ENCODE measurements around the gene PXDC1. TPM values are rescaled to one million over a fixed set of nuclear protein-coding genes. Genes with fewer than 3 reads are reported as not detected.

The PXDC1 gene
- total RNA-seq, 1 experiment from 2014 or later: 6.3 TPM

- TF ChIP-seq RAD21 (IDR thresholded peaks at IDR 0.05; ENCODE audit: low read depth) (no peak), SRF (IDR thresholded peaks at IDR 0.05; ENCODE audit: low read depth) (no peak), ATF3 (IDR thresholded peaks at IDR 0.05) (no peak), EGR1 (IDR thresholded peaks at IDR 0.05; ENCODE audit: low read depth) (no peak), ZFX (IDR thresholded peaks at IDR 0.05) (no peak)
Measured at GRCh38 chr6:3723966-3724365, 27.5 kb downstream of the PXDC1 start (continued).

GRCh38 chr6:3723251-3723650 lies 28.3 kb downstream of the PXDC1 start:
- H3K79me2 ChIP-seq (ENCODE audit: insufficient read depth, low read length): no peaks in the 10 kb centered on the region
- H3K36me3 ChIP-seq (ENCODE audit: control insufficient read depth in 1 of 2, insufficient read depth in 2 of 2, low read length in 2 of 2): no peaks in the 10 kb centered on the region
- H3K27ac ChIP-seq (ENCODE audit: low read depth, low read length): no peak overlapping the region
- peaks cover 3 to 6% of the 10 kb centered on the region in 2 experiments; a peak in 3 of 4 replicates for H3K4me1 ChIP-seq (ENCODE audit: control insufficient read depth in 1 of 2, insufficient read depth in 2 of 2, low read length in 2 of 2)
- H3K4me3 ChIP-seq (replicated peaks in 1 of 2; ENCODE audit: low read depth in 1 of 2, low read length in 2 of 2): no peak overlapping the region
- no peak overlapping the region for H3K9ac ChIP-seq (ENCODE audit: low read length)
- H3K9me2 ChIP-seq (ENCODE audit: insufficient read depth): no peaks in the 10 kb centered on the region
- TF ChIP-seq CBX3 (IDR thresholded peaks at IDR 0.05; ENCODE audit: low read depth) (no peak), ELF1 (IDR thresholded peaks at IDR 0.05; ENCODE audit: borderline replicate concordance, low read depth) (no peak), EGR1 (IDR thresholded peaks at IDR 0.05; ENCODE audit: low read depth) (no peak), EZH2 (IDR thresholded peaks at IDR 0.05) (no peak), ZBTB33 (IDR thresholded peaks at IDR 0.05; ENCODE audit: extremely low read depth, insufficient replicate concordance, low read length) (no peak), ZNF274 (IDR thresholded peaks at IDR 0.05; ENCODE audit: low read depth, low read length) (no peak), REST (IDR thresholded peaks at IDR 0.05; ENCODE audit: low read depth) (no peak), RAD21 (IDR thresholded peaks at IDR 0.05; ENCODE audit: low read depth) (no peak), ZFX (IDR thresholded peaks at IDR 0.05) (no peak), CTCF (IDR thresholded peaks at IDR 0.05 in 2 of 3, conservative IDR thresholded peaks at IDR 0.05 in 1 of 3; ENCODE audit: borderline replicate concordance in 1 of 3, insufficient read depth in 1 of 3, low read depth in 2 of 3, low read length in 2 of 3) (no peak), JUND (IDR thresholded peaks at IDR 0.05) (no peak), SIN3A (IDR thresholded peaks at IDR 0.05; ENCODE audit: low read depth) (no peak), EZH2phosphoT487 (IDR thresholded peaks at IDR 0.05; ENCODE audit: borderline replicate concordance) (no peak), TCF7L2 (IDR thresholded peaks at IDR 0.05; ENCODE audit: borderline replicate concordance, extremely low read depth, insufficient read depth, insufficient read length) (no peak), YY1 (IDR thresholded peaks at IDR 0.05; ENCODE audit: extremely low read depth, insufficient replicate concordance, low read depth, low read length) (no peak), POLR2AphosphoS5 (IDR thresholded peaks at IDR 0.05; ENCODE audit: low read depth, low read length) (no peak), FOSL1 (IDR thresholded peaks at IDR 0.05; ENCODE audit: low read depth) (no peak), POLR2A (IDR thresholded peaks at IDR 0.05; ENCODE audit: borderline replicate concordance, extremely low read depth, insufficient read depth, insufficient read length) (no peak)
- no peaks in the 10 kb centered on the region for H3K27me3 ChIP-seq (ENCODE audit: insufficient read depth, low read length)
- DNase-seq (ENCODE audit: low read depth, low spot score): no peak
- POLR2A ChIA-PET: no interaction called here
- no peaks in the 10 kb centered on the region for H4K20me1 ChIP-seq (ENCODE audit: insufficient read depth)
- intact Hi-C loops (cut with micrococcal nuclease): no loop called here
- no TSS peak for BruUV-seq (replicated peaks)
- no peak overlapping the region for H2AFZ ChIP-seq (ENCODE audit: low read depth, low read length, poor library complexity, severe bottlenecking)
- ATAC-seq: no peak
- CTCF ChIA-PET: no interaction called here
- no peaks in the 10 kb centered on the region for H3K9me3 ChIP-seq (ENCODE audit: control insufficient read depth in 1 of 2, insufficient read depth in 1 of 2, low read depth in 1 of 2, low read length in 2 of 2)
- RAD21 ChIA-PET (ENCODE audit: low non-redundant PET in 1 of 2, low total read pairs in 2 of 2, uncharacterized antibody in 2 of 2, unreplicated experiment in 2 of 2): no interaction called here
- no peak overlapping the region for H3K4me2 ChIP-seq (ENCODE audit: low read length)
